Adrenal gland (tissue), 5 donors: ENCODE data around the gene DAPK2.

Source experiments
- POLR2A ChIP-seq, 2 donors: fragments of 450-650 bp; IDR thresholded peaks; one replicate each; pipeline ENCODE4 v1.6.1; 2017; ENCODE audit warnings: antibody characterized with exemption in 2 of 2, mild to moderate bottlenecking in 2 of 2, moderate library complexity in 1 of 2
- TF ChIP-seq, protein P1 (sequence below), 6 experiments: fragments of 450-650 bp in 4 of 6; fragments of 200-600 bp in 2 of 6; sonication (generic) in 1 of 6; IDR thresholded peaks; 1 replicate in 5 of 6; 2 replicates in 1 of 6; pipeline versions ENCODE4 v1.5.1 to v1.8.0; 2016 to 2021; ENCODE audit warnings: antibody characterized with exemption in 6 of 6, mild to moderate bottlenecking in 2 of 6, moderate library complexity in 1 of 6
- donor health status: DM: no; HTN: no; CAD: no.

DNA sequence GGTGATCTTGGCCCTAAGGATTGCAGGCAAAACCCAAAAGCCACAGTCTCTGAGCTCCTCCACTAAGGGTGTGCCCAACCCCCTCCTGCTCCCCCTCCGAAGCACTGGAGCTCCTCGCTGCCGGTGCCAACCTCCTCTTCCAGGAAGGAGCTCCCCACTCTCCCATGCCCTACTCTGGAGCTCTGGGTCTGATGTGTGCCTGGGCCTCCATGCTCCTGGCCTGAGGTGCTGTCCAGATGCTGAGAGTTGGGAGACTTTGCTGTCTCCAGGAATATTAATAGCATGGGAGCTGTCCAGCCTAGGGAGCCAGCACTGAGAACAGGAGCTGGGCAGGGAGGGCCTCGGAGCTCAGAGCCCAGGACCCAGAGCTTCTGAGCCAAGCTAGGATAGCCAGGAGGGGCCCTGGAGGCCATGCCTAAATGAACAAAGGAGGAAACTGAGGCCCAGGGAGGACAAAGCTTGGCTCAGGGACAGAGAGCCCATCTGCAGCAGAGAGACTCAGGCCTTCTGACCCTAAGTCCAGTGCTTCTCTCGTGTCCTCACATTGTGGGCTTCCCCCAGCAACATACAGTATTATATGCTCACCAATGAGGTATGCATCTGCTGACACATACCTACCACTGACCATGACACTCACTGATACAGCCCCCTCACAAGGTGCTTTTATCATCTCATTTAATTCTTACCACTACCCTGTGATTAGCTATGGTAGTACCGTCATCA lies 175.6 kb downstream of the DAPK2 start:
- TF ChIP-seq, protein P1, sequence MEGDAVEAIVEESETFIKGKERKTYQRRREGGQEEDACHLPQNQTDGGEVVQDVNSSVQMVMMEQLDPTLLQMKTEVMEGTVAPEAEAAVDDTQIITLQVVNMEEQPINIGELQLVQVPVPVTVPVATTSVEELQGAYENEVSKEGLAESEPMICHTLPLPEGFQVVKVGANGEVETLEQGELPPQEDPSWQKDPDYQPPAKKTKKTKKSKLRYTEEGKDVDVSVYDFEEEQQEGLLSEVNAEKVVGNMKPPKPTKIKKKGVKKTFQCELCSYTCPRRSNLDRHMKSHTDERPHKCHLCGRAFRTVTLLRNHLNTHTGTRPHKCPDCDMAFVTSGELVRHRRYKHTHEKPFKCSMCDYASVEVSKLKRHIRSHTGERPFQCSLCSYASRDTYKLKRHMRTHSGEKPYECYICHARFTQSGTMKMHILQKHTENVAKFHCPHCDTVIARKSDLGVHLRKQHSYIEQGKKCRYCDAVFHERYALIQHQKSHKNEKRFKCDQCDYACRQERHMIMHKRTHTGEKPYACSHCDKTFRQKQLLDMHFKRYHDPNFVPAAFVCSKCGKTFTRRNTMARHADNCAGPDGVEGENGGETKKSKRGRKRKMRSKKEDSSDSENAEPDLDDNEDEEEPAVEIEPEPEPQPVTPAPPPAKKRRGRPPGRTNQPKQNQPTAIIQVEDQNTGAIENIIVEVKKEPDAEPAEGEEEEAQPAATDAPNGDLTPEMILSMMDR (IDR thresholded peaks at IDR 0.05): no peak
- no peak for TF ChIP-seq POLR2A (IDR thresholded peaks at IDR 0.05)
